Muscle of leg (tissue), 11 donors: ENCODE data around the gene LIPI. TPM values are rescaled to one million over a fixed set of nuclear protein-coding genes. Genes with fewer than 3 reads are reported as not detected.
"Not testable (repeated sequence)": the region's sequence is repeated elsewhere in the genome, so short reads cannot be mapped to it uniquely, and the experiment has no call there.

Source experiments
- DNase-seq: peaks from one replicate; pipeline ENCODE4 v3.0.0; 2013
- H3K27ac ChIP-seq: one replicate; pipeline ENCODE4 v1.5.1; 2013; ENCODE audit warnings: mild to moderate bottlenecking, low read length, control low read depth
- H3K27me3 ChIP-seq: one replicate; pipeline ENCODE4 v1.6.1; 2013; ENCODE audit warnings: low read length; ENCODE audit not compliant: control insufficient read depth, insufficient read depth
- H3K36me3 ChIP-seq: one replicate; pipeline ENCODE4 v1.6.1; 2013; ENCODE audit warnings: low read length; ENCODE audit not compliant: control insufficient read depth, insufficient read depth
- H3K4me1 ChIP-seq: one replicate; pipeline ENCODE4 v1.6.1; 2013; ENCODE audit warnings: low read length; ENCODE audit not compliant: control insufficient read depth, insufficient read depth
- H3K4me3 ChIP-seq: one replicate; pipeline ENCODE4 v1.5.1; 2013; ENCODE audit warnings: low read length, control low read depth
- H3K9me3 ChIP-seq: replicated peaks from 2 replicates; pipeline ENCODE4 v1.6.1; 2013; ENCODE audit warnings: low read depth, low read length; ENCODE audit not compliant: control insufficient read depth
- WGBS: methylation state at CpG from one replicate; pipeline ENCODE4 v1.1.5; 2013; ENCODE audit warnings: missing lambda C conversion rate; ENCODE audit not compliant: insufficient coverage; 5-methylcytosine and 5-hydroxymethylcytosine counted together
- polyA plus RNA-seq, 8 donors: library from polyadenylated mRNA; unstranded; fragments of 120-200 nt; gene quantifications; one replicate each; pipeline versions ENCODE4 v1.2.1 to v1.2.3, GENCODE V29; 2013; ENCODE audit warnings: inconsistent platforms in 1 of 8, low replicate concordance in 1 of 8; ENCODE audit not compliant: insufficient read length in 8 of 8, insufficient read depth in 1 of 8
- total RNA-seq: library from RNA; stranded (reverse); fragments of 120-200 nt; gene quantifications from one replicate; pipeline ENCODE4 v1.2.4, GENCODE V29; 2013

The LIPI gene
- total and polyA plus RNA-seq, 9 donors: 0.06 to 0.34 (median 0.24) TPM; not detected in 2

- DNase-seq: no peak
- Histone ChIP-seq H3K9me3 (peaks cover 3% of the 10 kb centered on the region), H3K27me3 (no peaks in the 10 kb centered on the region), H3K27ac (no peak overlapping the region), H3K4me3 (no peak overlapping the region), H3K36me3 (no peaks in the 10 kb centered on the region), H3K4me1 (no peaks in the 10 kb centered on the region)
- WGBS: 90% methylated on average over 4 of the region's 5 CpGs
Measured at GRCh38 chr21:14235101-14235500, 24.3 kb upstream of the LIPI start.

- Histone ChIP-seq H3K27me3 (no peaks in the 10 kb centered on the region), H3K4me1 (no peaks in the 10 kb centered on the region), H3K9me3 (peaks cover 12% of the 10 kb centered on the region), H3K27ac (no peak overlapping the region), H3K36me3 (no peaks in the 10 kb centered on the region), H3K4me3 (no peak overlapping the region)
- 54% methylated on average over 1 of the region's 1 CpG for WGBS
- DNase-seq: no peak
Measured at GRCh38 chr21:14229399-14229798, 18.6 kb upstream of the LIPI start.

DNA sequence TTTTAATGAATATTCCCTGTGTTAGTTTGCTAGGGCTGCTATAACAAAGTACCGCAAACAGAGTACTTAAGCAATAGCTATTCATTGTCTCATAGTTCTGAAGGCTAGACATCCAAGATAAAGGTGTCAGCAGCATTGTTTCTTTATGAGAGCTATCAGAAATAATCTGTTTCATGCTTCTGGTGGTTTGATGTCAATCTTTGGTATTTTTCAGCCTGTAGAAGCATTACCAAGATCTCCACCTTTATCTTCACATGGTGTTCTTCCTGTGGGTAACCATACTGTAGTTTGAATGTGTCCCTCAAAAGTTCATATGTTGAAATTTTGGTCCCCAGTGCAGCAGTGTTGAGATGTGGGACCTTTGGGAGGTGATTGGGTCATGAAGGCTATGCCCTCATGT, 12.6 kb upstream of the LIPI start:
- H3K4me1 ChIP-seq: no peaks in the 10 kb centered on the region
- no peak for DNase-seq
- H3K9me3 ChIP-seq: no peaks in the 10 kb centered on the region
- WGBS: no CpG with 5 or more reads among the region's 1 CpG
- no peaks in the 10 kb centered on the region for H3K27me3 ChIP-seq
- no peaks in the 10 kb centered on the region for H3K36me3 ChIP-seq
- H3K27ac ChIP-seq: no peak overlapping the region
- H3K4me3 ChIP-seq: no peak overlapping the region

DNA sequence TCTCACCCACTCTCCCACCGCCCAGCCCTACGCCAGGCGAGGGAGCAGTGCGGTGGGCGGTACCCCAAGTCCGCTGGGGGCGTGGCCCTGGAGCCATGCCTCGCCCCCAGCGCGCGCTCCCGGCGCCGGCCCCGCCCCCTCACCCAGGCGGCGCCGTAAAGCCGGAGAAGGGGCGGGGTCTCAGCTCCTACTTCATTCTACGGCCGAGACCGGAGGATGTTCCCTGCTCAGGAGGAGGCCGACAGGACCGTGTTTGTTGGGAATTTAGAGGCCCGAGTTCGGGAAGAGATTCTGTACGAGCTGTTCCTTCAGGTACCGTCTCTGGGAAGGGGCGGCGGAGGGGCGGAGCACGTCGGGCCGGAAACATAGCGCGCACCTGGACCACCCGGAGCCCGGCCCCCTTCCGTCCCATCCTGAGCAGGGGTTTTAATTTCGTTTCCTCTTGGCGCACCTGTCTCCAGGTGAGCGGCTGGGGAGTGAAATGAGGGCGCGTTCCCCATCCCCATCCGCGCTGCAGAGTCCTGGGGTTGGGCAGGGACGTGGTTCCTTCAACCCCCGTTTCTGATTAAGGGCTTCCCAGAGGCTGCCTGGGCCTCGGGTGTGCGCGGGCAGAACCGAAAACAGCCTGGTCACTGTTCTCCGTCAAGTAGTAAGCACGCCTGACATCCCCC, 5.4 kb upstream of the LIPI start, which contains the start of gene RBM11:
Gene RBM11 (plus strand): TSS at position 187 of the 671 bp plus-strand sequence. CDS start 30 bp downstream, at position 217.
- 1% methylated on average over 32 of the region's 55 CpGs for WGBS
- peaks cover 6% of the 10 kb centered on the region for H3K27me3 ChIP-seq
- H3K36me3 ChIP-seq: no peaks in the 10 kb centered on the region
- no peaks in the 10 kb centered on the region for H3K9me3 ChIP-seq
- DNase-seq: peak; percentile 48
- H3K4me3 ChIP-seq: peak within 1 kb of the TSS; percentile 47
- peaks cover 4% of the 10 kb centered on the region for H3K4me1 ChIP-seq
- no peak within 1 kb of the TSS for H3K27ac ChIP-seq

GRCh38 chr21:14213164-14213563, 2.4 kb upstream of the LIPI start:
- no peaks in the 10 kb centered on the region for H3K9me3 ChIP-seq
- peaks cover 6% of the 10 kb centered on the region for H3K27me3 ChIP-seq
- no peak for DNase-seq
- no peaks in the 10 kb centered on the region for H3K36me3 ChIP-seq
- peaks cover 4% of the 10 kb centered on the region for H3K4me1 ChIP-seq
- no peak overlapping the region for H3K27ac ChIP-seq
- H3K4me3 ChIP-seq: no peak overlapping the region

- Histone ChIP-seq H3K27ac (no peak overlapping the region), H3K27me3 (no peaks in the 10 kb centered on the region), H3K4me1 (no peaks in the 10 kb centered on the region), H3K9me3 (no peaks in the 10 kb centered on the region), H3K36me3 (no peaks in the 10 kb centered on the region), H3K4me3 (no peak overlapping the region)
- DNase-seq: no peak
Measured at GRCh38 chr21:14206222-14206621, 4.5 kb downstream of the LIPI start.

- not testable (repeated sequence) for H3K27ac ChIP-seq, DNase-seq, H3K36me3 ChIP-seq, H3K4me1 ChIP-seq, H3K27me3 ChIP-seq, H3K4me3 ChIP-seq, H3K9me3 ChIP-seq
- WGBS: 88% methylated on average over 6 of the region's 16 CpGs
Measured at GRCh38 chr21:14166463-14167223, 44.1 kb downstream of the LIPI start.

GRCh38 chr21:14143999-14144398, 66.8 kb downstream of the LIPI start:
- Histone ChIP-seq H3K27me3 (no peaks in the 10 kb centered on the region), H3K27ac (no peak overlapping the region), H3K36me3 (no peaks in the 10 kb centered on the region), H3K4me3 (no peak overlapping the region), H3K9me3 (peaks cover 2% of the 10 kb centered on the region), H3K4me1 (no peaks in the 10 kb centered on the region)
- DNase-seq: no peak

DNA sequence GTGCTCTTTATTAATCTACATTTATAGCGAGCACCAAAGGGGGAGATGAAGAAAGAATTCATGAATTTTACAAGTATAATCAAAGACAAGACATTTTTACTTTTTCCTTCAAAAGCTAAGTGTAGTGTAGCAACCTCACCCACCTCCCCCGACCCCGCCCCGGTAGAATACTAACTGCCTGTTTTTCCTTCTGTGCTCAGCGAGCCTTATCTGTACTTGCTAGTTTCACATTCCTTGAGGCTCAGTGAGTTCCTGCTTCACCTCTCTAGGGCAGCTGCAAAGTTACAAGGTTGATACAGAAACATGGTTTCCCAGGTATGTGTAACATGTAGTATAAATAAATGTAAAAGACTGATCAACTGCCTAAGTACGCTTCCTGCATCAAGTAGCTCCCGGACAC, 86.5 kb downstream of the LIPI start:
- Histone ChIP-seq H3K27me3 (no peaks in the 10 kb centered on the region), H3K9me3 (peaks cover 7% of the 10 kb centered on the region), H3K27ac (no peak overlapping the region), H3K36me3 (no peaks in the 10 kb centered on the region), H3K4me1 (no peaks in the 10 kb centered on the region), H3K4me3 (no peak overlapping the region)
- DNase-seq: no peak
- 94% methylated on average over 6 of the region's 7 CpGs for WGBS

DNA sequence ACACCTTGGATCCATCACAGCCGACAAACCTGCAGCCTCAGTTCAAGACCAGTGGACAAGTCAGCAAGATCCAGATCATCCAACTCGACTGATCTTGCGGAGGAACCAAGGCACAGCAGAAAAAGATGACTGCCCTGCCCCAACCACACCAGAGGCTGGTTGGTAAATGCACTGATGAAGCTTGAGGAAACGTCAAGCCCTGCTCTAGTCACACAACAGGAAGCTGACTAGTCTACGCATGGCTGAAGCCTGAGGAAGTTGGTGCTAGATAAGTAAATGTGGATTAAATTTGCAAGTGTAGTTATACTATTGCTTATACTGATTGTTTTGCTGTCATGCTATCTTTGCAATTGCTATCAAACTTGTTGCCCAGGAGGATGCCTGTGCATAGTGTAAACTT, 89.0 kb downstream of the LIPI start:
- H3K4me3 ChIP-seq: no peak overlapping the region
- no peak overlapping the region for H3K27ac ChIP-seq

More for the DNA sequence above, 89.0 kb downstream of the LIPI start:
- no peak for DNase-seq
- WGBS: 80% methylated on average over 2 of the region's 5 CpGs
- Histone ChIP-seq H3K9me3 (peaks cover 7% of the 10 kb centered on the region), H3K36me3 (no peaks in the 10 kb centered on the region), H3K4me1 (no peaks in the 10 kb centered on the region), H3K27me3 (no peaks in the 10 kb centered on the region)
